Loucy (cell line): ENCODE measurements around the gene EGR1.

Source experiments
- H2AFZ ChIP-seq: fragments of 200-600 bp; sonication (generic); 2 replicates; pipeline ENCODE4 v1.6.0; 2016; ENCODE audit warnings: antibody characterized with exemption, mild to moderate bottlenecking, low read length, moderate library complexity
- H3F3A ChIP-seq: fragments of 200-600 bp; 2 replicates; pipeline ENCODE4 v1.6.0; 2016; ENCODE audit warnings: antibody characterized with exemption, low read depth, mild to moderate bottlenecking
- H3K27me3 ChIP-seq: fragments of 200-600 bp; sonication (generic); 2 replicates; pipeline ENCODE4 v1.6.1; 2014; ENCODE audit warnings: low read length, mild to moderate bottlenecking; ENCODE audit not compliant: insufficient read depth, poor library complexity, severe bottlenecking
- H3K36me3 ChIP-seq: fragments of 200-600 bp; sonication (generic); 2 replicates; pipeline ENCODE4 v1.6.1; 2016; ENCODE audit warnings: low read length; ENCODE audit not compliant: insufficient read depth
- H3K4me1 ChIP-seq: fragments of 200-600 bp; sonication (generic); 2 replicates; pipeline ENCODE4 v1.5.1; 2014; ENCODE audit warnings: low read length, mild to moderate bottlenecking; ENCODE audit not compliant: insufficient read depth, poor library complexity, severe bottlenecking
- H3K4me2 ChIP-seq: fragments of 200-600 bp; sonication (generic); 2 replicates; pipeline ENCODE4 v1.6.0; 2014; ENCODE audit warnings: antibody characterized with exemption, low read length, low read depth, mild to moderate bottlenecking; ENCODE audit not compliant: poor library complexity, severe bottlenecking
- H3K4me3 ChIP-seq: fragments of 200-600 bp; sonication (generic); 2 replicates; pipeline ENCODE4 v1.5.1; 2014; ENCODE audit warnings: low read length, mild to moderate bottlenecking, mixed read lengths; ENCODE audit not compliant: poor library complexity, severe bottlenecking
- H3K79me2 ChIP-seq: fragments of 200-600 bp; sonication (generic); 2 replicates; pipeline ENCODE4 v1.6.1; 2014; ENCODE audit warnings: low read length; ENCODE audit not compliant: insufficient read depth
- H3K9ac ChIP-seq: fragments of 200-600 bp; sonication (generic); 2 replicates; pipeline ENCODE4 v1.6.0; 2014; ENCODE audit warnings: mild to moderate bottlenecking, low read depth, low read length, moderate library complexity; ENCODE audit not compliant: poor library complexity, severe bottlenecking
- H3K9me2 ChIP-seq: fragments of 200-600 bp; sonication (generic); replicated peaks from 2 replicates; pipeline ENCODE4 v1.6.1; 2016; ENCODE audit warnings: low read depth, low read length, mixed read lengths
- H3K9me3 ChIP-seq: fragments of 200-600 bp; sonication (generic); 2 replicates; pipeline ENCODE4 v1.6.1; 2014; ENCODE audit warnings: mild to moderate bottlenecking, antibody characterized with exemption, low read length, low read depth; ENCODE audit not compliant: insufficient read depth
- H4K20me1 ChIP-seq: fragments of 200-600 bp; sonication (generic); 2 replicates; pipeline ENCODE4 v1.6.0; 2014; ENCODE audit warnings: antibody characterized with exemption, low read length, mild to moderate bottlenecking; ENCODE audit not compliant: insufficient read depth, poor library complexity, severe bottlenecking
- EZH2phosphoT487 ChIP-seq: fragments of 200-600 bp; IDR thresholded peaks from 2 replicates; pipeline ENCODE4 v1.6.1; 2018; ENCODE audit warnings: antibody characterized with exemption, mild to moderate bottlenecking, moderate library complexity, borderline replicate concordance
- TF ChIP-seq, protein P1 (sequence below): fragments of 200-600 bp; sonication (generic); conservative IDR thresholded peaks from 2 replicates; pipeline ENCODE4 v1.5.1; 2014; ENCODE audit warnings: mild to moderate bottlenecking, antibody characterized with exemption, low read length

Gene EGR1

DNA sequence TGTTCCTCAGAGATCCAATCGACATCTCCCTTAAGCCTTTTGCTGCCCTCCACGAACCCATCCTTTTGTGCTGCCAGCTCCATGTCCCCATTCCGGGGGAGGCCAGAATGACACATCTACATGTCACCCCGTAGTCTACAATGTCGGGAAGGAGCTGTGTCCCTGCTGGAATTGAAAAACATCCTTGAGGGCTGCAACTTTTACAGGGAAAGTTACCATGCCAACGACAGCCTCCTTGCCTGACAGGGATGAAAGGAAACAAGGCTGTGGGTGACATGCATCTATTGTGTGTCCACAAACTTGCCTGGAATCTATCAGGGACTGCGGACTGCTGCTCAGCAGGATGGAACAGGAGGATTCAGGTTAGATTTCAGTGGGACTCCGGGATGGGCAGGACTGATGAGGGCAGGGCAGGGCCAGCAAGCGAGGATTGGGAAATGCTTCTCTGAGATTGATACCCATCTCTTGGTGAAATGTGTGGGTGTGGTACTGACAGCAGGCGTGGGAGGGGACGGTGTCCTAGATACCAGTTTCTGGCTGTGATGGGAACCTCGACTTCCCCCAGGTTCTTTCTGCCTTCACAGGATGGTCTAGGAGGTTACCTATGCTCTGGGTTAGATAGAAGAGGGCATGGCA lies 25.5 kb downstream of the EGR1 start:
- peaks cover 30% of the 10 kb centered on the region for H3K27me3 ChIP-seq
- no peaks in the 10 kb centered on the region for H3K9me2 ChIP-seq
- H3K4me1 ChIP-seq: peaks cover 17% of the 10 kb centered on the region
- no peak overlapping the region for H3K4me2 ChIP-seq
- H3K9me3 ChIP-seq: no peaks in the 10 kb centered on the region
- TF ChIP-seq, protein P1, sequence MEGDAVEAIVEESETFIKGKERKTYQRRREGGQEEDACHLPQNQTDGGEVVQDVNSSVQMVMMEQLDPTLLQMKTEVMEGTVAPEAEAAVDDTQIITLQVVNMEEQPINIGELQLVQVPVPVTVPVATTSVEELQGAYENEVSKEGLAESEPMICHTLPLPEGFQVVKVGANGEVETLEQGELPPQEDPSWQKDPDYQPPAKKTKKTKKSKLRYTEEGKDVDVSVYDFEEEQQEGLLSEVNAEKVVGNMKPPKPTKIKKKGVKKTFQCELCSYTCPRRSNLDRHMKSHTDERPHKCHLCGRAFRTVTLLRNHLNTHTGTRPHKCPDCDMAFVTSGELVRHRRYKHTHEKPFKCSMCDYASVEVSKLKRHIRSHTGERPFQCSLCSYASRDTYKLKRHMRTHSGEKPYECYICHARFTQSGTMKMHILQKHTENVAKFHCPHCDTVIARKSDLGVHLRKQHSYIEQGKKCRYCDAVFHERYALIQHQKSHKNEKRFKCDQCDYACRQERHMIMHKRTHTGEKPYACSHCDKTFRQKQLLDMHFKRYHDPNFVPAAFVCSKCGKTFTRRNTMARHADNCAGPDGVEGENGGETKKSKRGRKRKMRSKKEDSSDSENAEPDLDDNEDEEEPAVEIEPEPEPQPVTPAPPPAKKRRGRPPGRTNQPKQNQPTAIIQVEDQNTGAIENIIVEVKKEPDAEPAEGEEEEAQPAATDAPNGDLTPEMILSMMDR: no peak
- no peak for TF ChIP-seq EZH2phosphoT487
- no peak overlapping the region for H3K9ac ChIP-seq
- H3K4me3 ChIP-seq: no peak overlapping the region
- no peaks in the 10 kb centered on the region for H3K36me3 ChIP-seq
- no peaks in the 10 kb centered on the region for H3F3A ChIP-seq
- H4K20me1 ChIP-seq: no peaks in the 10 kb centered on the region
- no peak overlapping the region for H2AFZ ChIP-seq
- H3K79me2 ChIP-seq: no peaks in the 10 kb centered on the region

GRCh38 chr5:138491284-138491648 lies 26.0 kb downstream of the EGR1 start:
- peaks cover 30% of the 10 kb centered on the region for H3K27me3 ChIP-seq
- no peaks in the 10 kb centered on the region for H4K20me1 ChIP-seq
- no peaks in the 10 kb centered on the region for H3F3A ChIP-seq
- H3K36me3 ChIP-seq: no peaks in the 10 kb centered on the region
- H3K9ac ChIP-seq: peak overlapping the region; percentile 50
- H3K4me1 ChIP-seq: peaks cover 17% of the 10 kb centered on the region
- peak overlapping the region; percentile 84 for H3K4me2 ChIP-seq
- H3K9me3 ChIP-seq: no peaks in the 10 kb centered on the region
- peak overlapping the region; percentile 84 for H2AFZ ChIP-seq
- H3K9me2 ChIP-seq: no peaks in the 10 kb centered on the region
- no peaks in the 10 kb centered on the region for H3K79me2 ChIP-seq
- TF ChIP-seq, protein P1: no peak
- TF ChIP-seq EZH2phosphoT487: no peak
- H3K4me3 ChIP-seq: peak overlapping the region; percentile 73

DNA sequence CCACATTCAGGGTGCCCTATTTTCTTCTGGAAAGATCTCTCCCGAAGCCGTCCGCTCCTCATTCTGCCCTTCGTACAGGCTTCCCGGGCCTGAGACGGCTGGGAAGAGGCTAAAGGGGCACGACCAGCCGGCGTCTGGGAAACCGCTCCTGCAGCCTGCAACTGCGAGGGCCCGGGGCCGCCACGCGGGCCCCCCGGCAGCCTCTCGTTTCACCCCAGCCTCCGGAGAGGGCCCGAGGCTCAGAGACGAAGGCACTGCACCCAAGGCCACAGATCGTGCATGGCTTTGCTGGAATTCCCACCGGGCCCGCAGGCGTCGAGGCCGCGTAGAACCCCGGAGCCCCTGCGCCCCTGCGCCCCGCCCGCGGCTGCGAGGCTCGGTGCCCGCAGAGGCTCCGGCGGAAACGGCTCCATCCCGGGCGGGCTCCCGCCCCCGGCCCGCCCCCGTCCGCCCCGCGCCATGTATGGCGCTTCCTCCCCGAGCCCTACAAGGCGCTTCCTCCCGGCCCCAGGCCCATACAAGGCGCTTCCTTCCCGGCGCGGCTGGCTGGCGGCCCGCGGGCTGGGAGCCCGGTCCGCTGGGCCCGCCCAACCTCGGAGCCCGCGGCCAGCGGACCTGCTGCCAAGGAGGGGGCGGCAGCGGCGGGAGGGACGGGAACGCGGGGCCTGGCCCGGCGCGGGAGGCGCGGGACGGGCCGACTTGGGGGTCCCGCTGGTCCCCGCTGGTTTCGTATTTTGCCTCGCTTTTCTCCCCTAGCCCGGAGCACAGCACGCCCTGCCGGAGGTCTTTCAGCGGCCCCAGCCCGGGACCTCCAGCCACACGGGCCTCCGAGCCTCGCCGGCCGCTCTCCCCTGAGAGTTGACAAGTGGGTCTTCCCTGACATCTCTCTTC lies 26.6 kb downstream of the EGR1 start:
- H3K27me3 ChIP-seq: peaks cover 30% of the 10 kb centered on the region
- peak overlapping the region; percentile 84 for H3K4me2 ChIP-seq
- H3K36me3 ChIP-seq: no peaks in the 10 kb centered on the region
- H3K9me2 ChIP-seq: no peaks in the 10 kb centered on the region
- peaks cover 17% of the 10 kb centered on the region for H3K4me1 ChIP-seq
- H4K20me1 ChIP-seq: no peaks in the 10 kb centered on the region
- peak overlapping the region; percentile 84 for H2AFZ ChIP-seq
- no peaks in the 10 kb centered on the region for H3K79me2 ChIP-seq
- H3F3A ChIP-seq: no peaks in the 10 kb centered on the region
- H3K9ac ChIP-seq: peak overlapping the region; percentile 50
- peak overlapping the region; percentile 73 for H3K4me3 ChIP-seq
- no peaks in the 10 kb centered on the region for H3K9me3 ChIP-seq
- TF ChIP-seq, protein P1: no peak
- no peak for TF ChIP-seq EZH2phosphoT487
